HepG2 (cell line): ENCODE data around the gene VAV2. TPM values are rescaled to one million over a fixed set of nuclear protein-coding genes. Genes with fewer than 3 reads are reported as not detected.

Source experiments
- KLF16 ChIP-seq, 2 experiments: sonication (generic) in 1 of 2; formaldehyde crosslinking in 1 of 2; IDR thresholded peaks; 2 replicates each; pipeline versions ENCODE4 v1.6.1 to v1.8.0; 2016 to 2023; ENCODE audit warnings: missing genetic modification reagents in 2 of 2, missing compliant biosample characterization in 1 of 2
- PHF21A ChIP-seq: sonication (generic); formaldehyde crosslinking; IDR thresholded peaks from 2 replicates; pipeline ENCODE4 v1.5.0; 2020; ENCODE audit warnings: mild to moderate bottlenecking, missing genetic modification reagents
- RBFOX2 ChIP-seq: fragments of 200-400 bp; formaldehyde crosslinking; IDR thresholded peaks from 2 replicates; pipeline ENCODE4 v1.6.1; 2017; ENCODE audit warnings: low read depth, mild to moderate bottlenecking, low read length
- RFXANK ChIP-seq: IDR thresholded peaks from 2 replicates; pipeline ENCODE4 v1.6.1; 2016
- TAF1 ChIP-seq: sonication (generic); formaldehyde crosslinking; IDR thresholded peaks from 2 replicates; pipeline ENCODE4 v1.4.0; 2020; ENCODE audit warnings: missing genetic modification reagents
- TEAD3 ChIP-seq: optimal IDR thresholded peaks from 2 replicates; pipeline ENCODE3; 2016; ENCODE audit warnings: borderline replicate concordance
- YEATS4 ChIP-seq: sonication (generic); formaldehyde crosslinking; IDR thresholded peaks from 2 replicates; pipeline ENCODE4 v1.4.0; 2020; ENCODE audit warnings: missing genetic modification reagents, borderline replicate concordance
- ZFAT ChIP-seq: sonication (generic); formaldehyde crosslinking; conservative IDR thresholded peaks from 2 replicates; pipeline ENCODE4 v1.8.1; 2023; ENCODE audit warnings: missing genetic modification reagents, inconsistent platforms
- ZNF232 ChIP-seq: sonication (generic); formaldehyde crosslinking; IDR thresholded peaks from 2 replicates; pipeline ENCODE4 v1.4.0; 2020; ENCODE audit warnings: missing genetic modification reagents, borderline replicate concordance
- ZNF256 ChIP-seq: sonication (generic); formaldehyde crosslinking; conservative IDR thresholded peaks from 2 replicates; pipeline ENCODE4 v1.4.0; 2020; ENCODE audit warnings: missing genetic modification reagents
- ZNF317 ChIP-seq: sonication (generic); formaldehyde crosslinking; IDR thresholded peaks from 2 replicates; pipeline ENCODE4 v1.5.0; 2020; ENCODE audit warnings: mild to moderate bottlenecking, missing genetic modification reagents
- ZNF670 ChIP-seq: sonication (generic); formaldehyde crosslinking; IDR thresholded peaks from 2 replicates; pipeline ENCODE4 v1.8.0; 2022; ENCODE audit warnings: mild to moderate bottlenecking, missing genetic modification reagents, borderline replicate concordance
- polyA plus RNA-seq, 8 experiments: library from polyadenylated mRNA; depleted of rRNA in 3 of 8; stranded (reverse) in 7 of 8; unstranded in 1 of 8; fragments of >200 nt; fragmentation: Illumina TruSeq in 4 of 8; extraction: Trizol in 4 of 8; gene quantifications; 2 replicates each; pipeline versions ENCODE4 v1.2.1 to v1.2.3, GENCODE V29; 2011 to 2016; ENCODE audit warnings: low read depth in 4 of 8, missing spikeins in 1 of 8, mixed read lengths in 1 of 8; ENCODE audit not compliant: insufficient read depth in 1 of 8
- total RNA-seq, 5 experiments: library from RNA; depleted of rRNA; stranded (reverse); fragments of >200 nt; fragmentation: Illumina TruSeq; extraction: Trizol; gene quantifications; 2 replicates each; pipeline ENCODE4 v1.2.3, GENCODE V29; 2016; ENCODE audit warnings: low read depth in 1 of 5
- TF ChIP-seq, protein P1 (sequence below): sonication (generic); formaldehyde crosslinking; IDR thresholded peaks from 2 replicates; pipeline ENCODE4 v1.5.0; 2020; ENCODE audit warnings: missing genetic modification reagents, mild to moderate bottlenecking, borderline replicate concordance
- TF ChIP-seq, protein P2 (sequence below): sonication (generic); formaldehyde crosslinking; IDR thresholded peaks from 2 replicates; pipeline ENCODE4 v1.4.0; 2020; ENCODE audit warnings: mild to moderate bottlenecking, missing genetic modification reagents
- TF ChIP-seq, protein P3 (sequence below): sonication (generic); formaldehyde crosslinking; IDR thresholded peaks from 2 replicates; pipeline ENCODE4 v1.5.0; 2020; ENCODE audit warnings: mild to moderate bottlenecking, missing genetic modification reagents, borderline replicate concordance
- TF ChIP-seq, protein P4 (sequence below): sonication (generic); formaldehyde crosslinking; IDR thresholded peaks from 2 replicates; pipeline ENCODE4 v1.9.0; 2021; ENCODE audit warnings: missing genetic modification reagents, borderline replicate concordance
- TF ChIP-seq, protein P5 (sequence below): IDR thresholded peaks from 2 replicates; pipeline ENCODE4 v1.6.1; 2016

VAV2 gene
- total and polyA plus RNA-seq, 2 of the 13 experiments (the other 11 are each of a cell fraction or from before 2014, with no cell fraction given): 22.5 to 22.9 TPM

DNA sequence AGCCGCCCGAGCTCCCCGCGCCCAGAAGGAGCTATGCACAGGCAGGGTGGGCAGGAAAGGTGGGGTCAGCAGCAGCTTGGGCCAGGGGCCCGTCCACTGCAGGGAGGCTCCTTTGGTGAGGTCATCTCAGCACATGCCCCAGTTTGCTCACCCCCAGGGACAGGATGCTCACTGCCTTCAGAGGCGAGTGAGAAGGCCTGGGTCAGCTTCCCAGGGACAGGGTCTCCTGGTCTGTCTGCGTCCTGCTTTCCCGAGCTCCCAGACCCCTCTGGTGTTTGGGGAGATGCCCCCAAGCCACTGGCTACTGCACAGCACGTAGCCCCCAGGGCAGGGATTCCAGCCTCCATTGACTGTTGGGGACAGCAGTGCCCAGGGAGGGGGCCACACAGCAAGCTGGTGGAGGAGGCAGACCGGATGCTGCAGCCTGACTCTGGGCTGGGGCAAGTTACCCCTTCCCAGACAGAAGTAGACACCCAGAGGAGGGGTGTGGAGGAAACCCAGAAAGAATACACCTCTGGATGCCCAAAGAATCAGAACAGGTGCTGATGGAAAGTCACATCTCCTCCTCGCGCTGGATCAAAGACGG lies 253.4 kb downstream of the VAV2 start (continued):
- TF ChIP-seq, protein P1, sequence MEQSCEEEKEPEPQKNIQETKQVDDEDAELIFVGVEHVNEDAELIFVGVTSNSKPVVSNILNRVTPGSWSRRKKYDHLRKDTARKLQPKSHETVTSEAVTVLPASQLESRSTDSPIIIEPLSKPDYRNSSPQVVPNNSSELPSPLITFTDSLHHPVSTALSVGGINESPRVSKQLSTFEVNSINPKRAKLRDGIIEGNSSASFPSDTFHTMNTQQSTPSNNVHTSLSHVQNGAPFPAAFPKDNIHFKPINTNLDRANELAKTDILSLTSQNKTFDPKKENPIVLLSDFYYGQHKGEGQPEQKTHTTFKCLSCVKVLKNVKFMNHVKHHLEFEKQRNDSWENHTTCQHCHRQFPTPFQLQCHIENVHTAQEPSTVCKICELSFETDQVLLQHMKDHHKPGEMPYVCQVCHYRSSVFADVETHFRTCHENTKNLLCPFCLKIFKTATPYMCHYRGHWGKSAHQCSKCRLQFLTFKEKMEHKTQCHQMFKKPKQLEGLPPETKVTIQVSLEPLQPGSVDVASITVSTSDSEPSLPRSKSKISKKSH (CRISPR knock-in tag): 0 out of 2 replicates have a peak, but pooled peaks have one; percentile 14
- TF ChIP-seq ZNF317 (CRISPR knock-in tag) (0 out of 2 replicates have a peak, but pooled peaks have one; percentile 26), KLF16 (CRISPR knock-in tag; IDR thresholded peaks at IDR 0.05) (0 out of 4 replicates have a peak, but pooled peaks of 1 of the 2 experiments have one; percentile 2), ZNF256 (CRISPR knock-in tag) (no peak), PHF21A (CRISPR knock-in tag) (no peak), ZNF670 (CRISPR knock-in tag) (peak; percentile 4; the same call in 1 of the 2 replicates), TEAD3 (CRISPR knock-in tag) (no peak), RFXANK (CRISPR knock-in tag) (no peak), ZNF232 (CRISPR knock-in tag) (no peak), TAF1 (CRISPR knock-in tag) (no peak), YEATS4 (CRISPR knock-in tag) (peak; percentile 13; the same call in 1 of the 2 replicates), ZFAT (no peak), RBFOX2 (peak; percentile 45)
- TF ChIP-seq, protein P2, sequence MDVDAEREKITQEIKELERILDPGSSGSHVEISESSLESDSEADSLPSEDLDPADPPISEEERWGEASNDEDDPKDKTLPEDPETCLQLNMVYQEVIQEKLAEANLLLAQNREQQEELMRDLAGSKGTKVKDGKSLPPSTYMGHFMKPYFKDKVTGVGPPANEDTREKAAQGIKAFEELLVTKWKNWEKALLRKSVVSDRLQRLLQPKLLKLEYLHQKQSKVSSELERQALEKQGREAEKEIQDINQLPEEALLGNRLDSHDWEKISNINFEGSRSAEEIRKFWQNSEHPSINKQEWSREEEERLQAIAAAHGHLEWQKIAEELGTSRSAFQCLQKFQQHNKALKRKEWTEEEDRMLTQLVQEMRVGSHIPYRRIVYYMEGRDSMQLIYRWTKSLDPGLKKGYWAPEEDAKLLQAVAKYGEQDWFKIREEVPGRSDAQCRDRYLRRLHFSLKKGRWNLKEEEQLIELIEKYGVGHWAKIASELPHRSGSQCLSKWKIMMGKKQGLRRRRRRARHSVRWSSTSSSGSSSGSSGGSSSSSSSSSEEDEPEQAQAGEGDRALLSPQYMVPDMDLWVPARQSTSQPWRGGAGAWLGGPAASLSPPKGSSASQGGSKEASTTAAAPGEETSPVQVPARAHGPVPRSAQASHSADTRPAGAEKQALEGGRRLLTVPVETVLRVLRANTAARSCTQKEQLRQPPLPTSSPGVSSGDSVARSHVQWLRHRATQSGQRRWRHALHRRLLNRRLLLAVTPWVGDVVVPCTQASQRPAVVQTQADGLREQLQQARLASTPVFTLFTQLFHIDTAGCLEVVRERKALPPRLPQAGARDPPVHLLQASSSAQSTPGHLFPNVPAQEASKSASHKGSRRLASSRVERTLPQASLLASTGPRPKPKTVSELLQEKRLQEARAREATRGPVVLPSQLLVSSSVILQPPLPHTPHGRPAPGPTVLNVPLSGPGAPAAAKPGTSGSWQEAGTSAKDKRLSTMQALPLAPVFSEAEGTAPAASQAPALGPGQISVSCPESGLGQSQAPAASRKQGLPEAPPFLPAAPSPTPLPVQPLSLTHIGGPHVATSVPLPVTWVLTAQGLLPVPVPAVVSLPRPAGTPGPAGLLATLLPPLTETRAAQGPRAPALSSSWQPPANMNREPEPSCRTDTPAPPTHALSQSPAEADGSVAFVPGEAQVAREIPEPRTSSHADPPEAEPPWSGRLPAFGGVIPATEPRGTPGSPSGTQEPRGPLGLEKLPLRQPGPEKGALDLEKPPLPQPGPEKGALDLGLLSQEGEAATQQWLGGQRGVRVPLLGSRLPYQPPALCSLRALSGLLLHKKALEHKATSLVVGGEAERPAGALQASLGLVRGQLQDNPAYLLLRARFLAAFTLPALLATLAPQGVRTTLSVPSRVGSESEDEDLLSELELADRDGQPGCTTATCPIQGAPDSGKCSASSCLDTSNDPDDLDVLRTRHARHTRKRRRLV (CRISPR knock-in tag): peak; percentile 10; the same call in 1 of the 2 replicates
- TF ChIP-seq, protein P3, sequence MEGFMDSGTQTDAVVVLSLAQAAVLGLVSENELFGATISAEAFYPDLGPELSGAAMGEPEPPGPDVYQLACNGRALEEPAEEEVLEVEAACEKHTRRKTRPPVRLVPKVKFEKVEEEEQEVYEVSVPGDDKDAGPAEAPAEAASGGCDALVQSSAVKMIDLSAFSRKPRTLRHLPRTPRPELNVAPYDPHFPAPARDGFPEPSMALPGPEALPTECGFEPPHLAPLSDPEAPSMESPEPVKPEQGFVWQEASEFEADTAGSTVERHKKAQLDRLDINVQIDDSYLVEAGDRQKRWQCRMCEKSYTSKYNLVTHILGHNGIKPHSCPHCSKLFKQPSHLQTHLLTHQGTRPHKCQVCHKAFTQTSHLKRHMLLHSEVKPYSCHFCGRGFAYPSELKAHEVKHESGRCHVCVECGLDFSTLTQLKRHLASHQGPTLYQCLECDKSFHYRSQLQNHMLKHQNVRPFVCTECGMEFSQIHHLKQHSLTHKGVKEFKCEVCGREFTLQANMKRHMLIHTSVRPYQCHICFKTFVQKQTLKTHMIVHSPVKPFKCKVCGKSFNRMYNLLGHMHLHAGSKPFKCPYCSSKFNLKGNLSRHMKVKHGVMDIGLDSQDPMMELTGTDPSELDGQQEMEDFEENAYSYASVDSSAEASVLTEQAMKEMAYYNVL (CRISPR knock-in tag): 0 out of 2 replicates have a peak, but pooled peaks have one; percentile 7
- TF ChIP-seq, protein P4, sequence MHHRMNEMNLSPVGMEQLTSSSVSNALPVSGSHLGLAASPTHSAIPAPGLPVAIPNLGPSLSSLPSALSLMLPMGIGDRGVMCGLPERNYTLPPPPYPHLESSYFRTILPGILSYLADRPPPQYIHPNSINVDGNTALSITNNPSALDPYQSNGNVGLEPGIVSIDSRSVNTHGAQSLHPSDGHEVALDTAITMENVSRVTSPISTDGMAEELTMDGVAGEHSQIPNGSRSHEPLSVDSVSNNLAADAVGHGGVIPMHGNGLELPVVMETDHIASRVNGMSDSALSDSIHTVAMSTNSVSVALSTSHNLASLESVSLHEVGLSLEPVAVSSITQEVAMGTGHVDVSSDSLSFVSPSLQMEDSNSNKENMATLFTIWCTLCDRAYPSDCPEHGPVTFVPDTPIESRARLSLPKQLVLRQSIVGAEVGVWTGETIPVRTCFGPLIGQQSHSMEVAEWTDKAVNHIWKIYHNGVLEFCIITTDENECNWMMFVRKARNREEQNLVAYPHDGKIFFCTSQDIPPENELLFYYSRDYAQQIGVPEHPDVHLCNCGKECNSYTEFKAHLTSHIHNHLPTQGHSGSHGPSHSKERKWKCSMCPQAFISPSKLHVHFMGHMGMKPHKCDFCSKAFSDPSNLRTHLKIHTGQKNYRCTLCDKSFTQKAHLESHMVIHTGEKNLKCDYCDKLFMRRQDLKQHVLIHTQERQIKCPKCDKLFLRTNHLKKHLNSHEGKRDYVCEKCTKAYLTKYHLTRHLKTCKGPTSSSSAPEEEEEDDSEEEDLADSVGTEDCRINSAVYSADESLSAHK (CRISPR knock-in tag): no peak
- TF ChIP-seq, protein P5, sequence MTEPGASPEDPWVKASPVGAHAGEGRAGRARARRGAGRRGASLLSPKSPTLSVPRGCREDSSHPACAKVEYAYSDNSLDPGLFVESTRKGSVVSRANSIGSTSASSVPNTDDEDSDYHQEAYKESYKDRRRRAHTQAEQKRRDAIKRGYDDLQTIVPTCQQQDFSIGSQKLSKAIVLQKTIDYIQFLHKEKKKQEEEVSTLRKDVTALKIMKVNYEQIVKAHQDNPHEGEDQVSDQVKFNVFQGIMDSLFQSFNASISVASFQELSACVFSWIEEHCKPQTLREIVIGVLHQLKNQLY: no peak
